AG09319 (cell line): ENCODE results near the gene NOC4L.

Source experiments
- DNase-seq: peaks from one replicate; pipeline ENCODE4 v3.0.0-alpha.2; 2010; ENCODE audit warnings: low read depth; ENCODE audit errors: extremely low read depth
- TF ChIP-seq, protein P1 (sequence below): IDR thresholded peaks from 2 replicates; pipeline ENCODE4 v1.5.1; 2011; ENCODE audit warnings: low read depth, mild to moderate bottlenecking, inconsistent platforms, low read length, moderate library complexity

The NOC4L gene

DNA sequence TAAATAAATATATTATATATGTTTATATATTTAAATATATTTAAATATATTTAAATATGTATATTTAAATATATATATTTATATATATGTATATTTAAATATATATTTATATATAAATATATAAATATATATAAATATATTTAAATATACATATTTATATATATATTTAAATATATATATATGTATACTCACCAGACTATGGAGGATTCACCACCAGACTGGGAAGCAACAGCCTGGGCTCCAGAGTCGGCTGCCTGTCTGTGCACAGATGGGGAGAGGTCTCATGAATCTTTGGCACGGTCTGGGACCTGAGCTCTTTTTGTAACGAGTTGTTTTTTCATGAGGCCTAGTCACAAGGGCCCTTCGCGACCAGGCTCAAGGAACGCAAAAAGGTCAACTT lies 21.3 kb downstream of the NOC4L start:
- TF ChIP-seq, protein P1, sequence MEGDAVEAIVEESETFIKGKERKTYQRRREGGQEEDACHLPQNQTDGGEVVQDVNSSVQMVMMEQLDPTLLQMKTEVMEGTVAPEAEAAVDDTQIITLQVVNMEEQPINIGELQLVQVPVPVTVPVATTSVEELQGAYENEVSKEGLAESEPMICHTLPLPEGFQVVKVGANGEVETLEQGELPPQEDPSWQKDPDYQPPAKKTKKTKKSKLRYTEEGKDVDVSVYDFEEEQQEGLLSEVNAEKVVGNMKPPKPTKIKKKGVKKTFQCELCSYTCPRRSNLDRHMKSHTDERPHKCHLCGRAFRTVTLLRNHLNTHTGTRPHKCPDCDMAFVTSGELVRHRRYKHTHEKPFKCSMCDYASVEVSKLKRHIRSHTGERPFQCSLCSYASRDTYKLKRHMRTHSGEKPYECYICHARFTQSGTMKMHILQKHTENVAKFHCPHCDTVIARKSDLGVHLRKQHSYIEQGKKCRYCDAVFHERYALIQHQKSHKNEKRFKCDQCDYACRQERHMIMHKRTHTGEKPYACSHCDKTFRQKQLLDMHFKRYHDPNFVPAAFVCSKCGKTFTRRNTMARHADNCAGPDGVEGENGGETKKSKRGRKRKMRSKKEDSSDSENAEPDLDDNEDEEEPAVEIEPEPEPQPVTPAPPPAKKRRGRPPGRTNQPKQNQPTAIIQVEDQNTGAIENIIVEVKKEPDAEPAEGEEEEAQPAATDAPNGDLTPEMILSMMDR: no peak
- DNase-seq: no peak

DNA sequence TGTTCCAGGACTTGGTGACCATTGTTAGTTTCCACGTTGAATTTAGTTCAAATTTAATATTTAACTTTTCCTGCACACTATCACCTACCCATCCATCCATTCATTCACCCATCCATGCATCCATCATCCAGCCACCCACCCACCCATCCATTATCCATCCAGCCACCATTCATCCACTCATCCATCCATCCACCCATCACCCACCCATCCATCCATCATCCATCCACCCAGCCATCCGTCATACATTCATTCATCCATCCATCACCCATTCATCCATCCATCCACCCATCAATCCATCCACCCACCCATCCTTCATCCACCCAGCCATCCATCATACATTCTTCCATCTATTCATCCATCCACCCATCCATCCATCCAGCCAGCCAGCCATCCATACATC lies 21.8 kb downstream of the NOC4L start:
- TF ChIP-seq, protein P1: no peak

DNA sequence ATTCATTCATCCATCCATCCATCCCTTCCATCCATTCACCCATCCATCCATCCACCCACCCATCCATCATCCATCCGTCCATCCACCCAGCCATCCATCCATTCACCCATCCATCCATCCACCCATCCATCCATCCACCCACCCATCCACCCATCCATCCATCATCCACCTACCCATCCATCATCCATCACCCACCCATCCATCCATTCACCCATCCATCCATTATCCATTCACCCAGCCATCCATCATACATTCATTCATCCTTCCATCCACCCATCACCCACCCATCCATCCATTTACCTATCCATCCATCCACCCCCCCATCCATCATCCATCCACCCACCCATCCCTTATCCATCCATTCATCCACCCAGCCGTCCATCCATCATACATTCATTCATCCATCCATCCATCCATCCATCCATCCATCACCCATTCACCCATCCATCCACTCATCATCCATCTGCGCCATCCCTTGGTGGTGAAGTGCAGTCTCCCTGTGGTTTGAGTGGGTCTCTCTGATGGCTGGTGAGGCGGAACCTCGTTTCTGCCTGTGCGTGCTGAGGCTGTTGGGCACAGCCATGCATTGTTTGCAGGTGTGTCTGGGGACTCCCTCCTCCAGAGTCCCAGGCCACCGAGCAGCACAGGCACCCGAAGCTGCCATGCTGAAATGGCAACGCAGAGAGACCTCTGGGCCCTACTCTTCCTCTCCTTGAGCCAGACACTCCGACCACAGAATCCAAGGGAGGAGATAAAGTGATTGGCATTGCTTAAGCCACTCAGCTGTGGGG lies 22.7 kb downstream of the NOC4L start:
- TF ChIP-seq, protein P1: no peak
- DNase-seq: no peak

More for the DNA sequence above, 21.8 kb downstream of the NOC4L start:
- DNase-seq: no peak

DNA sequence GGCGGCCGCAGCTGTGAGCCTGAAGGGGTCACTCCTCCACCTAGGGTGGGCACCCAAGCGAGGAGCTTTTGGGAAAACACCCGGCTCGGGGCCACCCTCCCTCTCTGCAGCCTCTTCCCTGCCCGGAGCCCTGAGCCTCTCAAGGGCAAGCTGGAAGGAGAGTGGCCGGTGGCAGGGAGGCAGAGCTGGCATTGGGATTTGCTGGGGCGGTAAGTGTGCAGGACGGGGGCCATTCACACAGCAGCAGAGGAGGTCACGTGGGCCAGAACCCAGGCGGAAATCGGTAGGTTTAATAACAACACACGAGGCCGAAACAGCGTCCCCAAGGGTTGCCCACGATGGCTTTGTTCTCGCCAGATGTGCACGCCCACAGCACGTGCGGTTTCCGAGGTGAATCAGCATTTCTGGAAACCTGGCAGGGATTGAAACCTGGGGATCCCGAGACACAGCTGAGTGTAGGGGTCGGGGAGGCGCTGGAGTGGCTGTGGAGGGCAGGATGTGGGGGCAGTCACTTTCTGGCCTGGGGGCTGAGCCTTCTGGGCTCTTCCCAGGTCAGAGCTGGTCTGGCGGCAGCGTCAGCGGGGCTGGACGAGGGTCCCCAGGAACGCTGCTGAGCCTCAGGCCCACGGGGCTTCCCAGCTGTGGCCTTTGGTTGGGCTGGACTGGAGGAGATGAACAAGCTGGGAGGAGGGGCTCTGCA lies 23.5 kb downstream of the NOC4L start:
- TF ChIP-seq, protein P1: no peak
- no peak for DNase-seq

DNA sequence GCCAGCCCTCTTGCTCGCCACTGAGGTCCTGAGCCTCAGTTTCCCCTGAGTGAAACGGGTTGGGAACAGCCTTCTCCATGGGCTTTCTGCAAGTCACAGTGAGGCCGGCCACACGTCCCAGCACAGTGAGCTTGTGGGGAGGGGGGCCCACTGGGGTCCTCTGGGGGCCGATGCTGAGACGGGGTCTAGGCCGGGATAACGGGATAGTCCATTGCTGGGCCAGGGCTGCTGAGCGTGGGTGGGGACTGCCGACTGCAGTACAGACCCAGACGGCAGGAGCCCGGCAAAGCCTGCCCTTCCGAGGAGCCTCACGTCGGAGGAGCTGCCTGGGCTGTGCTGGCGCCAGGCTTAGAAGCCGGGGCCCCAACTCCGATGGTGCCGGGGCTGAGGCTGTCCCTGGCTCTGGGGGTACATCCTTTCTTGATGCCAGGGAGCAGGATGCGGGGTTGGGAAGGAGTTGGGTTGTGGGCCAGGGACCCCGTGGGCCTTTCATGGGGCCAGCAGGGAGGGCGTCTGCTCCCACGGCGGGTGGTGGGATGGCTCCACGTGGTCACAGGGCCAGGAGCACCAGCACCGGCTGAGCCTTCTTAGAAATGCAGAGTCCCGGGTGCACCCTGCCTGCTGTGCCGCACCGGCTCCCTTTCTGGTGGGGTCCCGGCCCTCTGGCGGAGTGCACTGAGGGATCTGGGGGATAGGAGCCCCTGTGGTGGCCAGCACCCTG lies 24.2 kb downstream of the NOC4L start:
- DNase-seq: no peak
- TF ChIP-seq, protein P1: no peak

DNA sequence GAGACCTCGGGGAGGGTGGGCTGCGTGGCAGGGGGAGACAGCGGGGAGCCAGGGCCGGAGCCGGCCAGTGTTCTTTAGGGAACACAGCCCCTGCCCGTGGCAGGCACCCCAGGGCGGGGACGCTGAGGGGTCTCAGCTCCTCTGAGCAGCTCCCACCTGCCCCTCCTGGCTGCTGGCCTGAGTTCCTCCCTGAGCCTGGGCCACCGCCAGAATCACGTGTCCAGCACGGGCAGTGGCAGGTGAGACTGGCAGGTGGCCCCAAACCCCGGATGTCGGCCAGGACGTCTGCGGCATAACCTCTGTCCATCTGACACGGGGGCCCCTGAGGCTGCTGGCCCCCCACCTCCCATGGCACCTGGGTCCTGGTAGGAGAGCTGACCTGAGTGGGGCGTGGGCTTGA lies 25.1 kb downstream of the NOC4L start:
- TF ChIP-seq, protein P1: no peak
- DNase-seq: no peak

DNA sequence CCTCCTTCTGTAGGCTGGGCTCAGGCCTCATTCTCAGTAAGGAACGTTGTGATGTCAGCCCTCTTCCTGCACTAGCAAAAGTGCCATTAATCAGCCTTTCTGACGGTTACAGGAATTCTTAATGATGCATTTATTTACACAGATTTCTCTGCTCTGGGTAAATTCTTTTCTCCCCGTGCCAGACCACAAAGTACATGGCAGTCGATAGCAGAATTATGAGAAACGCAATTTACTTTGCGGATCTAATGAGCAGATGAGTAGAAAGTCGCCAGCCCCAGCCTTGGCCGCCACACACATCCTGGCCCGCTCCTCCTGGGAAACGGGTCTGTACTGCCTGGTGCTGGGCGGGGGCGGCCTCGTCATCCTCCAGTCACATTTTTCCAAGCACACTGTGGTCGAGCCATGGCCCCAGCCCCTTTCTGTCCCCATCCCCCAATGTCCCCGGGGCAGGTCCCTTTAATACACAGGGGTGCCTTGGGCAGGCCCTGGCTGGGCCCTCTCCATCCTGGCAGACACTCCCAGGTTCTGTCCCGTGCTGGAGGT lies 25.9 kb downstream of the NOC4L start:
- no peak for DNase-seq
- TF ChIP-seq, protein P1: no peak
